ENCODE results near the gene DSCAML1.

GRCh38 chr11:117618302-117618981, 178.6 kb downstream of the DSCAML1 start:
- TF ChIP-seq SP1 (IDR thresholded peaks at IDR 0.05) (no peak), BHLHE40 (IDR thresholded peaks at IDR 0.05; ENCODE audit: borderline replicate concordance) (no peak), ELF4 (IDR thresholded peaks at IDR 0.05) (no peak), HDGF (IDR thresholded peaks at IDR 0.05; ENCODE audit: borderline replicate concordance) (no peak), NFRKB (IDR thresholded peaks at IDR 0.05) (no peak), ARNT (IDR thresholded peaks at IDR 0.05) (no peak), FOXM1 (IDR thresholded peaks at IDR 0.05; ENCODE audit: borderline replicate concordance) (no peak), ZNF384 (IDR thresholded peaks at IDR 0.05) (no peak), PKNOX1 (IDR thresholded peaks at IDR 0.05) (no peak), TARDBP (IDR thresholded peaks at IDR 0.05) (no peak), FOXA1 (IDR thresholded peaks at IDR 0.05) (no peak), FOXK2 (IDR thresholded peaks at IDR 0.05) (no peak)
